GM23338 (cell line): ENCODE data around the gene DENND4B. TPM values are rescaled to one million over a fixed set of nuclear protein-coding genes. Genes with fewer than 3 reads are reported as not detected.

Experiments used
- ATAC-seq: fragments of 200-7000 bp; cut with Tn5 transposase; 3 replicates; pipeline ENCODE4 v1.9.1; 2020
- DNase-seq: peaks from one replicate; pipeline ENCODE4 v3.0.0-alpha.2; 2015; ENCODE audit warnings: low spot score
- H2AFZ ChIP-seq: fragments of 200-600 bp; sonication (generic); 2 replicates; pipeline ENCODE4 v1.8.0; 2016; ENCODE audit warnings: antibody characterized with exemption, mild to moderate bottlenecking, moderate library complexity
- H3F3A ChIP-seq: fragments of 200-600 bp; sonication (generic); replicated peaks from 2 replicates; pipeline ENCODE4 v1.8.0; 2017; ENCODE audit warnings: antibody characterized with exemption, mixed run types, low read depth
- H3K27ac ChIP-seq: fragments of 200-600 bp; sonication (generic); 2 replicates; pipeline ENCODE4 v1.6.1; 2016; ENCODE audit warnings: low read depth
- H3K27me3 ChIP-seq: fragments of 200-600 bp; sonication (generic); 2 replicates; pipeline ENCODE4 v1.8.0; 2016; ENCODE audit warnings: mild to moderate bottlenecking, mixed run types, moderate library complexity; ENCODE audit not compliant: insufficient read depth
- H3K36me3 ChIP-seq: fragments of 200-600 bp; sonication (generic); 2 replicates; pipeline ENCODE4 v1.8.0; 2016; ENCODE audit warnings: mild to moderate bottlenecking; ENCODE audit not compliant: insufficient read depth
- H3K4me1 ChIP-seq: fragments of 200-600 bp; sonication (generic); 2 replicates; pipeline ENCODE4 v1.8.0; 2016; ENCODE audit warnings: mild to moderate bottlenecking, moderate library complexity; ENCODE audit not compliant: insufficient read depth
- H3K4me2 ChIP-seq: fragments of 200-600 bp; sonication (generic); 2 replicates; pipeline ENCODE4 v1.7.1; 2017; ENCODE audit warnings: mixed run types
- H3K4me3 ChIP-seq: fragments of 200-600 bp; sonication (generic); 2 replicates; pipeline ENCODE4 v1.6.1; 2016; ENCODE audit warnings: mixed run types
- H3K79me2 ChIP-seq: fragments of 200-600 bp; sonication (generic); replicated peaks from 2 replicates; pipeline ENCODE4 v1.8.0; 2017; ENCODE audit warnings: mild to moderate bottlenecking; ENCODE audit not compliant: insufficient read depth
- H3K9me2 ChIP-seq: fragments of 200-600 bp; sonication (generic); 2 replicates; pipeline ENCODE4 v1.8.0; 2017; ENCODE audit not compliant: insufficient read depth
- H4K20me1 ChIP-seq: fragments of 200-600 bp; sonication (generic); replicated peaks from 2 replicates; pipeline ENCODE4 v1.8.0; 2017; ENCODE audit warnings: mild to moderate bottlenecking; ENCODE audit not compliant: insufficient read depth
- H3K27ac Mint-ChIP-seq: 2 replicates; pipeline ENCODE4 v1.8.0; 2020; ENCODE audit warnings: inconsistent platforms, mild to moderate bottlenecking, moderate library complexity, mixed read lengths
- H3K27me3 Mint-ChIP-seq: 3 replicates; pipeline ENCODE4 v1.8.0; 2022; ENCODE audit warnings: low read depth, mild to moderate bottlenecking, moderate library complexity, mixed read lengths, inconsistent platforms; ENCODE audit not compliant: insufficient read depth, poor library complexity
- H3K36me3 Mint-ChIP-seq: 3 replicates; pipeline ENCODE4 v1.8.0; 2021; ENCODE audit warnings: low read depth, mild to moderate bottlenecking, inconsistent platforms, moderate library complexity, mixed read lengths
- H3K4me1 Mint-ChIP-seq: 3 replicates; pipeline ENCODE4 v1.8.0; 2020; ENCODE audit warnings: mild to moderate bottlenecking, inconsistent platforms, mixed read lengths
- H3K4me3 Mint-ChIP-seq: 3 replicates; pipeline ENCODE4 v1.8.0; 2021; ENCODE audit warnings: moderate library complexity, mild to moderate bottlenecking, inconsistent platforms, mixed read lengths
- H3K9me3 Mint-ChIP-seq: 3 replicates; pipeline ENCODE4 v1.8.0; 2020; ENCODE audit warnings: moderate library complexity, mild to moderate bottlenecking, inconsistent platforms, mixed read lengths
- CREB1 ChIP-seq: fragments of 250-450 bp; sonication (Bioruptor Pico); IDR thresholded peaks from 2 replicates; pipeline ENCODE4 v1.5.0; 2020; ENCODE audit warnings: low read depth, mild to moderate bottlenecking, moderate library complexity
- EZH2 ChIP-seq: fragments of 200-600 bp; sonication (generic); IDR thresholded peaks from one replicate; pipeline ENCODE4 v1.8.0; 2017; ENCODE audit warnings: antibody characterized with exemption, mild to moderate bottlenecking, low read depth; ENCODE audit not compliant: unreplicated experiment
- EZH2phosphoT487 ChIP-seq: fragments of 200-600 bp; sonication (generic); IDR thresholded peaks from one replicate; pipeline ENCODE4 v1.8.1; 2018; ENCODE audit warnings: antibody characterized with exemption; ENCODE audit not compliant: unreplicated experiment
- JUNB ChIP-seq: IDR thresholded peaks from one replicate; pipeline ENCODE4 v1.6.1; 2016; ENCODE audit warnings: antibody characterized with exemption; ENCODE audit not compliant: unreplicated experiment
- STAT1 ChIP-seq: IDR thresholded peaks from one replicate; pipeline ENCODE4 v1.6.1; 2016; ENCODE audit warnings: antibody characterized with exemption; ENCODE audit not compliant: unreplicated experiment
- ZNF114 ChIP-seq: fragments of 250-450 bp; sonication (Bioruptor Pico); IDR thresholded peaks from 2 replicates; pipeline ENCODE4 v1.5.0; 2020; ENCODE audit warnings: mild to moderate bottlenecking, moderate library complexity
- polyA plus RNA-seq: library from polyadenylated mRNA; unstranded; fragments of >200 nt; fragmentation: Nextera tagmentation; extraction: Ambion mirVana; gene quantifications from 2 replicates; pipeline ENCODE4 v1.2.1, GENCODE V29; 2016
- total RNA-seq: library from RNA; depleted of rRNA; stranded (reverse); fragments of >200 nt; shearing (Covaris generic); gene quantifications from 2 replicates; pipeline ENCODE4 v1.2.3, GENCODE V29; 2014
- TF ChIP-seq, protein P1 (sequence below), 2 experiments: fragments of 200-600 bp in 1 of 2; sonication (generic) in 1 of 2; conservative IDR thresholded peaks; 2 replicates each; pipeline versions ENCODE4 v1.5.1 to v1.6.1; 2016 to 2017; ENCODE audit warnings: antibody characterized with exemption in 2 of 2, low read depth in 2 of 2, mild to moderate bottlenecking in 2 of 2, moderate library complexity in 1 of 2
- TF ChIP-seq, protein P2 (sequence below): fragments of 250-450 bp; sonication (Bioruptor Pico); IDR thresholded peaks from 2 replicates; pipeline ENCODE4 v1.5.0; 2020; ENCODE audit warnings: mild to moderate bottlenecking, moderate library complexity

DENND4B gene
- total and polyA plus RNA-seq, 2 experiments from 2014 or later, result 29.4 to 57.0 TPM

DNA sequence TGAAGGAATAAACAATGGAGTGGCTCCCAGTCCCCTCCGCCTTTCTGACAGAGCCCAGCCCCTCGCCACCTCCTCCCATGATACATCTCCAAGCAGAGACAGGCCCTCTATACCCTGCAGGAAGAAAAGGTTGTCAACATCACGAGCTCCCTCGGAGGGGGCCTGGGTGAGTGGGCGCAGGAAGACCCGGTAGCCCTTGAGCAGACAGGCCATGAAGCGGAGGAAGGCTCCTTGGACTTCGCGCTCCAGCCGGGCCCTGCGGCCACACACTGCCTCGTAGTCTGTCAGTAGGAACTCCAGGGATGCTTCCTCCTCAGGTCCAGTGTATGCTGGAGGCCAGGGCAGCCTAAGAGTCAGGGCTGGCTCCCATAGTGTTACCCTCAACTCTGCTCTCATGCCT, 7.0 kb downstream of the DENND4B start:
- Histone ChIP-seq H3K4me3 (no peak overlapping the region), H3F3A (no peaks in the 10 kb centered on the region), H3K4me2 (no peak overlapping the region), H3K79me2 (peaks cover 2% of the 10 kb centered on the region), H3K36me3 (peaks cover 20% of the 10 kb centered on the region), H3K9me2 (no peaks in the 10 kb centered on the region), H3K27ac (no peak overlapping the region), H3K4me1 (no peaks in the 10 kb centered on the region), H3K27me3 (no peaks in the 10 kb centered on the region), H4K20me1 (no peaks in the 10 kb centered on the region), H2AFZ (no peak overlapping the region)
- Mint-ChIP-seq H3K9me3 (no peaks in the 10 kb centered on the region), H3K36me3 (peaks cover 73% of the 10 kb centered on the region), H3K4me1 (peaks cover 1% of the 10 kb centered on the region; the same call in 1 of the 3 replicates), H3K27me3 (peaks cover 15% of the 10 kb centered on the region), H3K4me3 (no peak overlapping the region), H3K27ac (no peak overlapping the region)
- no peak for TF ChIP-seq EZH2
- TF ChIP-seq, protein P1, sequence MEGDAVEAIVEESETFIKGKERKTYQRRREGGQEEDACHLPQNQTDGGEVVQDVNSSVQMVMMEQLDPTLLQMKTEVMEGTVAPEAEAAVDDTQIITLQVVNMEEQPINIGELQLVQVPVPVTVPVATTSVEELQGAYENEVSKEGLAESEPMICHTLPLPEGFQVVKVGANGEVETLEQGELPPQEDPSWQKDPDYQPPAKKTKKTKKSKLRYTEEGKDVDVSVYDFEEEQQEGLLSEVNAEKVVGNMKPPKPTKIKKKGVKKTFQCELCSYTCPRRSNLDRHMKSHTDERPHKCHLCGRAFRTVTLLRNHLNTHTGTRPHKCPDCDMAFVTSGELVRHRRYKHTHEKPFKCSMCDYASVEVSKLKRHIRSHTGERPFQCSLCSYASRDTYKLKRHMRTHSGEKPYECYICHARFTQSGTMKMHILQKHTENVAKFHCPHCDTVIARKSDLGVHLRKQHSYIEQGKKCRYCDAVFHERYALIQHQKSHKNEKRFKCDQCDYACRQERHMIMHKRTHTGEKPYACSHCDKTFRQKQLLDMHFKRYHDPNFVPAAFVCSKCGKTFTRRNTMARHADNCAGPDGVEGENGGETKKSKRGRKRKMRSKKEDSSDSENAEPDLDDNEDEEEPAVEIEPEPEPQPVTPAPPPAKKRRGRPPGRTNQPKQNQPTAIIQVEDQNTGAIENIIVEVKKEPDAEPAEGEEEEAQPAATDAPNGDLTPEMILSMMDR (conservative IDR thresholded peaks at IDR 0.05; ENCODE audit: low read depth in 2 of 2), result no peak
- TF ChIP-seq, protein P2, sequence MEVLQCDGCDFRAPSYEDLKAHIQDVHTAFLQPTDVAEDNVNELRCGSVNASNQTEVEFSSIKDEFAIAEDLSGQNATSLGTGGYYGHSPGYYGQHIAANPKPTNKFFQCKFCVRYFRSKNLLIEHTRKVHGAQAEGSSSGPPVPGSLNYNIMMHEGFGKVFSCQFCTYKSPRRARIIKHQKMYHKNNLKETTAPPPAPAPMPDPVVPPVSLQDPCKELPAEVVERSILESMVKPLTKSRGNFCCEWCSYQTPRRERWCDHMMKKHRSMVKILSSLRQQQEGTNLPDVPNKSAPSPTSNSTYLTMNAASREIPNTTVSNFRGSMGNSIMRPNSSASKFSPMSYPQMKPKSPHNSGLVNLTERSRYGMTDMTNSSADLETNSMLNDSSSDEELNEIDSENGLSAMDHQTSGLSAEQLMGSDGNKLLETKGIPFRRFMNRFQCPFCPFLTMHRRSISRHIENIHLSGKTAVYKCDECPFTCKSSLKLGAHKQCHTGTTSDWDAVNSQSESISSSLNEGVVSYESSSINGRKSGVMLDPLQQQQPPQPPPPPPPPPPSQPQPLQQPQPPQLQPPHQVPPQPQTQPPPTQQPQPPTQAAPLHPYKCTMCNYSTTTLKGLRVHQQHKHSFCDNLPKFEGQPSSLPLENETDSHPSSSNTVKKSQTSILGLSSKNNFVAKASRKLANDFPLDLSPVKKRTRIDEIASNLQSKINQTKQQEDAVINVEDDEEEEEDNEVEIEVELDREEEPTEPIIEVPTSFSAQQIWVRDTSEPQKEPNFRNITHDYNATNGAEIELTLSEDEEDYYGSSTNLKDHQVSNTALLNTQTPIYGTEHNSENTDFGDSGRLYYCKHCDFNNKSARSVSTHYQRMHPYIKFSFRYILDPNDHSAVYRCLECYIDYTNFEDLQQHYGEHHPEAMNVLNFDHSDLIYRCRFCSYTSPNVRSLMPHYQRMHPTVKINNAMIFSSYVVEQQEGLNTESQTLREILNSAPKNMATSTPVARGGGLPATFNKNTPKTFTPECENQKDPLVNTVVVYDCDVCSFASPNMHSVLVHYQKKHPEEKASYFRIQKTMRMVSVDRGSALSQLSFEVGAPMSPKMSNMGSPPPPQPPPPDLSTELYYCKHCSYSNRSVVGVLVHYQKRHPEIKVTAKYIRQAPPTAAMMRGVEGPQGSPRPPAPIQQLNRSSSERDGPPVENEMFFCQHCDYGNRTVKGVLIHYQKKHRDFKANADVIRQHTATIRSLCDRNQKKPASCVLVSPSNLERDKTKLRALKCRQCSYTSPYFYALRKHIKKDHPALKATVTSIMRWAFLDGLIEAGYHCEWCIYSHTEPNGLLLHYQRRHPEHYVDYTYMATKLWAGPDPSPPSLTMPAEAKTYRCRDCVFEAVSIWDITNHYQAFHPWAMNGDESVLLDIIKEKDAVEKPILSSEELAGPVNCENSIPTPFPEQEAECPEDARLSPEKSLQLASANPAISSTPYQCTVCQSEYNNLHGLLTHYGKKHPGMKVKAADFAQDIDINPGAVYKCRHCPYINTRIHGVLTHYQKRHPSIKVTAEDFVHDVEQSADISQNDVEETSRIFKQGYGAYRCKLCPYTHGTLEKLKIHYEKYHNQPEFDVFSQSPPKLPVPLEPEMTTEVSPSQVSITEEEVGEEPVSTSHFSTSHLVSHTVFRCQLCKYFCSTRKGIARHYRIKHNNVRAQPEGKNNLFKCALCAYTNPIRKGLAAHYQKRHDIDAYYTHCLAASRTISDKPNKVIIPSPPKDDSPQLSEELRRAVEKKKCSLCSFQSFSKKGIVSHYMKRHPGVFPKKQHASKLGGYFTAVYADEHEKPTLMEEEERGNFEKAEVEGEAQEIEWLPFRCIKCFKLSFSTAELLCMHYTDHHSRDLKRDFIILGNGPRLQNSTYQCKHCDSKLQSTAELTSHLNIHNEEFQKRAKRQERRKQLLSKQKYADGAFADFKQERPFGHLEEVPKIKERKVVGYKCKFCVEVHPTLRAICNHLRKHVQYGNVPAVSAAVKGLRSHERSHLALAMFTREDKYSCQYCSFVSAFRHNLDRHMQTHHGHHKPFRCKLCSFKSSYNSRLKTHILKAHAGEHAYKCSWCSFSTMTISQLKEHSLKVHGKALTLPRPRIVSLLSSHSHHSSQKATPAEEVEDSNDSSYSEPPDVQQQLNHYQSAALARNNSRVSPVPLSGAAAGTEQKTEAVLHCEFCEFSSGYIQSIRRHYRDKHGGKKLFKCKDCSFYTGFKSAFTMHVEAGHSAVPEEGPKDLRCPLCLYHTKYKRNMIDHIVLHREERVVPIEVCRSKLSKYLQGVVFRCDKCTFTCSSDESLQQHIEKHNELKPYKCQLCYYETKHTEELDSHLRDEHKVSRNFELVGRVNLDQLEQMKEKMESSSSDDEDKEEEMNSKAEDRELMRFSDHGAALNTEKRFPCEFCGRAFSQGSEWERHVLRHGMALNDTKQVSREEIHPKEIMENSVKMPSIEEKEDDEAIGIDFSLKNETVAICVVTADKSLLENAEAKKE (CRISPR knock-in tag), result no peak
- TF ChIP-seq ZNF114, result no peak
- TF ChIP-seq EZH2phosphoT487, result no peak
- no peak for TF ChIP-seq JUNB
- no peak for TF ChIP-seq STAT1
- TF ChIP-seq CREB1, result no peak
- DNase-seq (no peak), ATAC-seq (no peak)
